Suppressor macrophage treated with lipopolysaccharide for 1 hour (primary cell): ENCODE data around the gene TLL2.

Experiments
- DNase-seq, 3 donors: peaks; one replicate each; pipeline ENCODE4 v3.0.0-alpha.2; 2020 to 2022

The TLL2 gene

GRCh38 chr10:96505150-96506136 lies 8.3 kb downstream of the TLL2 start:
- peak in 1 of 3 donors; percentile 12 for DNase-seq

GRCh38 chr10:96502561-96503282 lies 11.0 kb downstream of the TLL2 start:
- no peak for DNase-seq

DNA sequence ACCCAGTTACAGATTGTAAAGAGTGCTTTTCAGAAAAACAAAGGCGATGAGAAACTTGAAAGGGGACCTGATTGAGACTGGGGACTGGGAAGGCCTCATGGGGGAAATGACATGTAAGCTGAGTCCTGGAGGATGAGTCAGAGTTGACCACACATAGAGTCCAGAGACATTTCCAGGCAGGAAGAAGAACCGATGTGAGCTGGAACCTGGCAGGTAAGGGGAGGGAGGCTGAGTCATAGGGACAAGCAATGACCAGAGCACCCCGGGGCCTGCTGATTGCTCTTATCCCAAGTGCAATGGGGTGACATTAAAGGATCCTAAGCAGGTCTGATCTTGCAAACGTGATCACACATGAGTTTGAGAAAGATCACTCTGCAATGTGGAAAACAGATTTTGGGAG lies 11.7 kb downstream of the TLL2 start:
- no peak for DNase-seq

GRCh38 chr10:96500519-96500918 lies 13.2 kb downstream of the TLL2 start:
- DNase-seq, result no peak

GRCh38 chr10:96500050-96500449 lies 13.7 kb downstream of the TLL2 start:
- no peak for DNase-seq

- DNase-seq, result no peak
Measured at GRCh38 chr10:96497391-96497790, 16.3 kb downstream of the TLL2 start.

GRCh38 chr10:96496281-96496925 lies 17.3 kb downstream of the TLL2 start:
- peak in 2 of 3 donors; percentile 24 to 37 for DNase-seq

- DNase-seq, result no peak
Measured at GRCh38 chr10:96495544-96495943, 18.2 kb downstream of the TLL2 start.

DNA sequence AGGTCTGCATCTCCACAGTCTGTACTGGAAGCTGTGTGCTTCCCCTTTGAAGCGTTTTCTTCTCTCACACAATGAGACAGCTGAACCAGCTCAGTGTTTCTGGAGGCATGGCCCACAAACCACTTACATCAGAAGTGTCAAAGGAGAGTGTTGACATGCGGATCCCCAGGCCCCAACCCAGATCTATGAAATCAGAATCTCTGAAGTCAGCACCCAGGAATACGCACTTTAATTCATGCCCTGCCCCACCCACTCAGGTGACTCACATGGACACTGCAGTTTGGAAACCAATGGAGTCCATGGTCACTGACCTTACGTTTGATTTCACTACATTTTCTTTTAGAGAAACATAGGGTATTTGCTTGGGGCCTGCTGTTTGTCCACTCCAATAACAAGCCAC lies 19.0 kb downstream of the TLL2 start:
- no peak for DNase-seq

- DNase-seq, result no peak
Measured at GRCh38 chr10:96493871-96494525, 19.7 kb downstream of the TLL2 start.

GRCh38 chr10:96493254-96493653 lies 20.5 kb downstream of the TLL2 start:
- DNase-seq, result no peak

GRCh38 chr10:96491303-96491702 lies 22.4 kb downstream of the TLL2 start:
- no peak for DNase-seq

DNA sequence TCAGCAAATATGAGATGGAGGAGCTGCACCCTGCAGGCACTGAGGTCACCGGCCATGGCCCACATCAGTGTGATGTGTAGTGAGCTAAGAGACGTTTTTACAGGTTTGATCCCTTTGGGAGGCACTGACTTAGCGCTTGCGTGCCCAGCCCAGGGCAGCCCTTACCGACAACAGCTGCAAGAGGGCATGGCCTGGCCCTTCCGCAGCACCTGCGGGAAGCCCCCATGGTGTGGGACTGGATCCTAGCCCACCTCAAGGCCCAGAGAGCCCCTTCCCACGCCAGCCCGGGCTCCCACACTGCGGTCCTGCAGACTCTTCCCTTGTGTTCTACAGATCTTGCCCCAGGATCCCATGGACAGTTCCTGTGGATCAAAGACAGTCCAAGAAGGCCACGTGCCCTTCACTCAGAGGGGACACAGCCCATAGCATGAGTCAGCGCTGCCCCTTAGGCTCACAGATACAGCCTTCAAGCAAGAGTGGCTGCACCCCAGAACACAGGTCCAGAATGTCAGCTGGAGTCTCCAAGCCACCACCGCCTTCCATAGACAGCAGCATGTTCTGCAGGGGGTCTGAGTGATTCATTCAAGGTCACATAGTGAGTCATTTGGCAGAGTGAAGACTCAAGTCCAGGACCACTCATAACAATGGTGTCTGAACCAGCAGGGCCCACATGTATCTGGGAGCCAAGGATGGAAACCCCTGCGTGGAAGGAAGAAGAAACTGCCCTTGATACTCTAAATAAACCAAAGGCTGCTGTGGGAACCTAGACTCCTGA lies 25.4 kb downstream of the TLL2 start:
- DNase-seq, result no peak

DNA sequence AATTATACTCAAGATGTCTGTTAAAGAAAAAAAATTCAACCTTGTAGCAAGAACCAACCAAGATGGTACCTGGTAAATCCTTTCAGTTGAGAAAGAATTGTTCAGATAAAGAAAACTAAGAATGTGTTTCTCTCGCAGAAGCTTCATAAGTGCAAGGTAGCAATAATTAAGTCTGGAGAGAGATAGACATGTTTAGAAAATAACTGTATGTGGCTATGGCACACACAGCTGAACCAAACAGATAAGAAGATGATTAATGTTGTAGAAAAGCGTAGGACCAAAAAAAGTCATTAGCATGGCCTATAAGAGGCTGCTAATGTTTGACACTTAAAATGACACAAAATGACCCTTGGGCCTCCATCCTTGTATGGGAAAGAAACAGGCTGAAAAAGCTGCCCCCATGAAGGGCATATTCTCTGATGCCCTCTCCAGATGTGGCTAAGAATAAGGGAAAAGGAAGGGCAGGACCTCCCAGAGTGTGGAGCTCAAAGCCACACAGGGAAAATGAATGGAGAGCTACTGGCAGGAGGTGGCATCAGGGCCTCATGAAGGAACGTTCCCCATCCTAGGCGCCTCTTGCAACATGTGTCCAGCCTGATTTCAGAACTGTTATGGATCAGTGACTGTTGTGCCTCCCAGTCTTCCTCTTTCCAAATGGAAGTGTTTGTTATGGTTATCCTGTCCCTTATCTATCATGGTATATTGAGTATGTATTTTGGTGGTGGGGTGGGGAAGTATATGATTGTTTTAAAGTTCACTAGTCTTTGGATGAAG lies 30.7 kb downstream of the TLL2 start:
- DNase-seq, result no peak

- DNase-seq, result no peak
Measured at GRCh38 chr10:96478355-96478754, 35.4 kb downstream of the TLL2 start.

DNA sequence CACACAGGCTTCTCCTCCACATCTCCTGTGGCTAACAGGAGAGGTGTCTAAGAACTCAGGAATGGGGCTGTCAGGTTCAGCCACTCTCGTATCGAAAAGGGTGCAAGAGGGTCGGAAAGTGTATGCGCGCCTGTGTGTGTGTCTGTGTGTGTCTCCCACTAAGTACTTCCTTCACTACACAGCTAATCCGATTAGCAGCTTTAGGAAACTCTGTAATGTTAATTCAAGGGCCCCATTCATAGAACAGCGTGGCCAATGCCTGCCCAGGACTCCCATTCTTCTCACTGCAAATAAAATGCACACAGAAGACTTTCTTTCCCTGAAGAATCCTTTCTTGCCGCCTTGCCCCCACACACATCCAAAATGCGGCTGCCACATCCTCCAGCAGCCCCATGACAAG lies 39.9 kb downstream of the TLL2 start:
- no peak for DNase-seq

DNA sequence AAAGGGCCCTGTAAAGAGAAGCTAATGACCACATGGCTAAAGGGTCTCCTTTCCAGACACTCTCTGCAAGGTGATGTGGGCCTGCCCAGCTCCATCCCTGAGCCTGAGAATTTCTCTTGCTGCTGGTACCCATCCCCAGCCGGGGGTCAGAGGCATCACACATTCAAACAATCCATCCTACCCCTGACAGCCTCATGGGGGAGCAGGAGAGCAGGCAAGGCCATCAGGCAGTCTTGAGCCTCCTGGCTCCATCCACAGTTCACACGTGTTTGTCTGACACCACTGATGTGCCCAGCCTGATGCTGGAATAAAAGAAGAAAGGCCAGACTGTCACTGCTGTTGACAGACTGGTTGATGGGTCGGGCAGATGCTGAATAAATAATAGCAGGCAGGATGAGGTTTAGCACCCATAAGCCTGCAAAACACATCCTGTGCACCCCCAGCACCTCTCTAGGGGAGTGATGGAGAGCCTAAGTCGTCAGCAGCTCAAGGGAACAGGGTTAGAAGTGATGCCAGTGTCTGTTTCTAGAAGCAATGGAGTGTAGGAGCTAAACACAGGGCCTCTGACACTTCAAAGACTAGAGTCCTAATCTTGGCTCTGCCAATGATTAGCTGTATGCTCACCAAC lies 43.5 kb downstream of the TLL2 start:
- DNase-seq, result peak; percentile 32 to 55 (median 43)

GRCh38 chr10:96468845-96469244 lies 44.9 kb downstream of the TLL2 start:
- DNase-seq, result no peak

DNA sequence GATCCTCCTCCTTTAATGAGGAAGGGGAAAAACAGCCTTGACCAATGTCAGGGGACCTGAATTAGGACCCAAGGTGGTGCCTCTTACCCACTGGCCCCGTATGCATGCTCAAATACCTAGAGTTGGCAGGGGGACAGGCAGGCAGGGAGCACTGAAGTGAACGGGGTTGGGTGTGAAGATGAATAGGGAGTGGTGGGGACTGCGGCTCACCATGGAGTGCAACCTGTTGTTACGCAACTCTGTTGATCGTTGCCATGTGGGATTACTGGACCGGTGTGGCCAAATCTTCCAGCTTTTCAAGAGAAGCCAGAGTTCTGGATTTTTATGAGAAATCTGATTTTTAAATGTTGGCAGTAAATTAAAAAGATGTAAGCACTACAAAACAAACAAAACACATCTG lies 48.1 kb downstream of the TLL2 start:
- DNase-seq, result no peak

DNA sequence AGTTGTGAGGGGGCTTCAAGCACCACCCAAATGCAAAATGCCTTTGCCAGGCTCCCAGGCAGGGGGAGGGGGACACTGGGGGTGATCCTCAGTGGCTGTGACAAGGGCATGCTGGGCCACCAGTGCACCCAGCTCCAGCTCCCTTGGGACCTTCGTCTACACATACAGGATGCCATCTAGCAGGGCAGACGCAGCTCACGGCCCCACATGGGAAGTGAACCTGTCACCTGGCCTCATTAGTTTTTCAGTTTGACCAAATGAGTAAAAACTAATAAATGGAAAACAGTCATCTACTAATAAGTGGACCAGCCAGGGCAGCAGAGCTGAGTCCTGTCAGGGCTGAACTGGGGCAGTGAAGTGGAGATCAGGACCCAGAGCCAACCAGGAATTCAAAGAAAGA lies 50.2 kb downstream of the TLL2 start:
- DNase-seq, result no peak
